OCI-LY7 (cell line): Measurements from ENCODE around the gene SLC45A1. TPM values are rescaled to one million over a fixed set of nuclear protein-coding genes. Genes with fewer than 3 reads are reported as not detected.

Experiments used
- BruUV-seq: library from RNA; stranded (reverse); fragments of 400-500 nt; replicated peaks from 2 replicates; lab custom pipeline; 2021; lab: Mats Ljungman, UMichigan
- CTCF ChIA-PET: fragments of 300-600 bp; sonication (Branson Sonifier 250); formaldehyde crosslinking; loops from one replicate; lab custom pipeline; 2022; ENCODE audit warnings: antibody characterized with exemption; ENCODE audit not compliant: unreplicated experiment; lab: Charles Lee
- POLR2A ChIA-PET: fragments of 300-600 bp; sonication (Branson Sonifier 250); formaldehyde crosslinking; loops from one replicate; lab custom pipeline; 2022; ENCODE audit warnings: antibody characterized with exemption; lab: Charles Lee
- DNase-seq: peaks from one replicate; pipeline ENCODE4 v3.0.0-alpha.2; 2015; ENCODE audit warnings: low spot score
- H2AFZ ChIP-seq: fragments of 200-600 bp; sonication (generic), shearing (Covaris generic); 2 replicates; pipeline ENCODE4 v1.6.1; 2014; ENCODE audit warnings: mild to moderate bottlenecking, antibody characterized with exemption, low read length, moderate library complexity
- H3K27ac ChIP-seq: fragments of 200-600 bp; sonication (generic); 2 replicates; pipeline ENCODE4 v1.5.1; 2014; ENCODE audit warnings: mixed run types, low read depth, mild to moderate bottlenecking, moderate library complexity, low read length, inconsistent platforms; ENCODE audit not compliant: poor library complexity, severe bottlenecking
- H3K36me3 ChIP-seq: fragments of 200-600 bp; sonication (generic); 2 replicates; pipeline ENCODE4 v1.6.1; 2014; ENCODE audit warnings: mild to moderate bottlenecking, antibody characterized with exemption, low read length, moderate library complexity, mixed read lengths; ENCODE audit not compliant: insufficient read depth
- H3K4me1 ChIP-seq: fragments of 200-600 bp; sonication (generic); 2 replicates; pipeline ENCODE4 v1.5.1; 2014; ENCODE audit warnings: mild to moderate bottlenecking, low read length; ENCODE audit not compliant: insufficient read depth, poor library complexity, severe bottlenecking
- H3K4me2 ChIP-seq: fragments of 200-600 bp; sonication (generic); 2 replicates; pipeline ENCODE4 v1.6.1; 2014; ENCODE audit warnings: mild to moderate bottlenecking, low read length
- H3K4me3 ChIP-seq: fragments of 200-600 bp; sonication (generic); 2 replicates; pipeline ENCODE4 v1.5.1; 2014; ENCODE audit warnings: mild to moderate bottlenecking, low read depth, low read length; ENCODE audit not compliant: poor library complexity, severe bottlenecking
- H3K79me2 ChIP-seq: fragments of 200-600 bp; sonication (generic); 2 replicates; pipeline ENCODE4 v1.6.1; 2016; ENCODE audit warnings: low read depth, mild to moderate bottlenecking, low read length, moderate library complexity, mixed read lengths; ENCODE audit not compliant: insufficient read depth
- H3K9me2 ChIP-seq: fragments of 200-600 bp; sonication (generic); 2 replicates; pipeline ENCODE4 v1.6.1; 2016; ENCODE audit warnings: mild to moderate bottlenecking, low read length, mixed read lengths; ENCODE audit not compliant: insufficient read depth
- H3K9me3 ChIP-seq: fragments of 200-600 bp; sonication (generic); 2 replicates; pipeline ENCODE4 v1.6.1; 2014; ENCODE audit warnings: mild to moderate bottlenecking, mixed run types, low read length, mixed read lengths
- H4K20me1 ChIP-seq: fragments of 200-600 bp; sonication (generic); 2 replicates; pipeline ENCODE4 v1.6.1; 2014; ENCODE audit warnings: mild to moderate bottlenecking, antibody characterized with exemption, low read length, moderate library complexity, mixed read lengths; ENCODE audit not compliant: insufficient read depth
- EZH2phosphoT487 ChIP-seq: fragments of 200-600 bp; sonication (generic); IDR thresholded peaks from 2 replicates; pipeline ENCODE4 v1.6.1; 2018; ENCODE audit warnings: low read depth, borderline replicate concordance, mild to moderate bottlenecking, mixed run types, antibody characterized with exemption, low read length, moderate library complexity, mixed read lengths
- intact Hi-C: fragments of 100-400 bp; cut with micrococcal nuclease; formaldehyde crosslinking; loops from one replicate; pipeline ENCODE4 v1.10.0; 2022; ENCODE audit not compliant: unreplicated experiment
- total RNA-seq, 2 experiments: library from RNA; depleted of rRNA in 1 of 2; stranded (reverse); fragments of >200 nt in 1 of 2; shearing (Covaris generic) in 1 of 2; gene quantifications; 2 replicates each; pipeline ENCODE4 v1.2.3, GENCODE V29; 2014 to 2022
- TF ChIP-seq, protein P1 (sequence below): fragments of 200-600 bp; sonication (generic); conservative IDR thresholded peaks from 2 replicates; pipeline ENCODE4 v1.5.1; 2014; ENCODE audit warnings: mild to moderate bottlenecking, antibody characterized with exemption, low read length, moderate library complexity, mixed read lengths

Gene SLC45A1
- total RNA-seq, 2 experiments from 2014 or later: not detected

DNA sequence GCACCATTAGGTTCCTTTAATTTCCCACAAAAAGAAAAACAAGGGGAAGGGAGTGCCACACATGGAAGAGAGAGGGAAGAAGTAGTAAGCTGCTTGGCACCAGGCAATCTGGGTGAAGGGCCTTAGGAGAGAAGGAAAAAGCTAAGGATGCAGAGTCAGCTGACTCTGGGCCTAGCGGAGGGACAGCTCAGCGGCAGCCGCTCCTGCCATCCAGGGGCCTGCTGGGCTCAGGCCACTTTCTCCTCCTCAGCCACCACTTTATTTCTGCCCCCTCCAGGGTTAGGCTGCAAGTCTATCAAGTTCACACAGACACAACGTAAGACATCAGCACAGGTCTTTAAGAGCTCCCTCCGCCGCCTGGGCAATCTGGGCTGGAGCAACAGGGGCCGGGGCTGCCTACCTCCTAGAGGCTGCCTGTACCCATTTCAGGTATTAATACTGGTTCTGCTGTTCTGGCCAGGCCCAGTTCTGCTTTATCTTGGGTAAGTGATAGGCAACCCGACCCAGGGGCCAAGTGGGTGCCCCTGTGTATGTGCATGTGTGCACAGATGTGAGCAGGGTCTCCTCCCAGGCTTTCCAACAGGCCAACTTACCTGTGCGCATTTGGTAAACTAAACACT, 53.6 kb downstream of the SLC45A1 start:
- H2AFZ ChIP-seq: no peak overlapping the region
- H3K9me3 ChIP-seq: no peaks in the 10 kb centered on the region
- POLR2A ChIA-PET: no interaction called here
- H3K36me3 ChIP-seq: peaks cover 89% of the 10 kb centered on the region
- H3K4me2 ChIP-seq: no peak overlapping the region
- CTCF ChIA-PET: no interaction called here
- H3K27ac ChIP-seq: no peak overlapping the region
- no peak overlapping the region for H3K4me3 ChIP-seq
- peaks cover 100% of the 10 kb centered on the region for H3K79me2 ChIP-seq
- H3K4me1 ChIP-seq: peaks cover 28% of the 10 kb centered on the region
- no peaks in the 10 kb centered on the region for H3K9me2 ChIP-seq
- TF ChIP-seq EZH2phosphoT487: no peak
- TF ChIP-seq, protein P1, sequence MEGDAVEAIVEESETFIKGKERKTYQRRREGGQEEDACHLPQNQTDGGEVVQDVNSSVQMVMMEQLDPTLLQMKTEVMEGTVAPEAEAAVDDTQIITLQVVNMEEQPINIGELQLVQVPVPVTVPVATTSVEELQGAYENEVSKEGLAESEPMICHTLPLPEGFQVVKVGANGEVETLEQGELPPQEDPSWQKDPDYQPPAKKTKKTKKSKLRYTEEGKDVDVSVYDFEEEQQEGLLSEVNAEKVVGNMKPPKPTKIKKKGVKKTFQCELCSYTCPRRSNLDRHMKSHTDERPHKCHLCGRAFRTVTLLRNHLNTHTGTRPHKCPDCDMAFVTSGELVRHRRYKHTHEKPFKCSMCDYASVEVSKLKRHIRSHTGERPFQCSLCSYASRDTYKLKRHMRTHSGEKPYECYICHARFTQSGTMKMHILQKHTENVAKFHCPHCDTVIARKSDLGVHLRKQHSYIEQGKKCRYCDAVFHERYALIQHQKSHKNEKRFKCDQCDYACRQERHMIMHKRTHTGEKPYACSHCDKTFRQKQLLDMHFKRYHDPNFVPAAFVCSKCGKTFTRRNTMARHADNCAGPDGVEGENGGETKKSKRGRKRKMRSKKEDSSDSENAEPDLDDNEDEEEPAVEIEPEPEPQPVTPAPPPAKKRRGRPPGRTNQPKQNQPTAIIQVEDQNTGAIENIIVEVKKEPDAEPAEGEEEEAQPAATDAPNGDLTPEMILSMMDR: no peak
- DNase-seq: no peak
- peaks cover 24% of the 10 kb centered on the region; the same call in 1 of the 2 replicates for H4K20me1 ChIP-seq
- intact Hi-C loops: no loop called here
- no TSS peak for BruUV-seq

DNA sequence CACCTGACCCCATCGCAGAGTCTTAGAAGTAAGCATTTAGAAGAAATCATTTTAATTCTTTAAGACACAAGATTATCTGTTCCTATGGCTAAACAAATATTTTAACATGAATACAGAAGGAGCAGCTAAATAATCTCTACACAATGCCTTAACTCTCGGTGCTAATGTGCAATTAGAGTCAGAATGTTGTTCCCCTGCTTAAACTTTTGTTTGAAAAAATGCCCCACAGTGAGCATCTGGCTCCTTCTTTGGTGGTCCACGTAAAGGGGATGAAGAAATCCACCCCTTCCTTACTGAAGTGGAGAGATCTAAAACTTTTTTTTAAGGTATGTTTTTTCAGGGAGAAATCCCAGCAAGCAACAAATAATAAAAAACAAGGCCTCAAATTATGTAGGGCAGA, 55.2 kb downstream of the SLC45A1 start:
- Histone ChIP-seq H3K4me3 (no peak overlapping the region), H3K9me3 (no peaks in the 10 kb centered on the region), H3K4me2 (no peak overlapping the region), H2AFZ (no peak overlapping the region), H3K4me1 (peaks cover 14% of the 10 kb centered on the region), H3K79me2 (peaks cover 100% of the 10 kb centered on the region), H3K36me3 (peaks cover 88% of the 10 kb centered on the region), H3K27ac (no peak overlapping the region), H3K9me2 (no peaks in the 10 kb centered on the region), H4K20me1 (peaks cover 19% of the 10 kb centered on the region; the same call in 1 of the 2 replicates)
- POLR2A ChIA-PET: no interaction called here
- CTCF ChIA-PET: no interaction called here
- BruUV-seq: no TSS peak
- DNase-seq: no peak
- intact Hi-C loops: no loop called here
- no peak for TF ChIP-seq EZH2phosphoT487
- TF ChIP-seq, protein P1: no peak

DNA sequence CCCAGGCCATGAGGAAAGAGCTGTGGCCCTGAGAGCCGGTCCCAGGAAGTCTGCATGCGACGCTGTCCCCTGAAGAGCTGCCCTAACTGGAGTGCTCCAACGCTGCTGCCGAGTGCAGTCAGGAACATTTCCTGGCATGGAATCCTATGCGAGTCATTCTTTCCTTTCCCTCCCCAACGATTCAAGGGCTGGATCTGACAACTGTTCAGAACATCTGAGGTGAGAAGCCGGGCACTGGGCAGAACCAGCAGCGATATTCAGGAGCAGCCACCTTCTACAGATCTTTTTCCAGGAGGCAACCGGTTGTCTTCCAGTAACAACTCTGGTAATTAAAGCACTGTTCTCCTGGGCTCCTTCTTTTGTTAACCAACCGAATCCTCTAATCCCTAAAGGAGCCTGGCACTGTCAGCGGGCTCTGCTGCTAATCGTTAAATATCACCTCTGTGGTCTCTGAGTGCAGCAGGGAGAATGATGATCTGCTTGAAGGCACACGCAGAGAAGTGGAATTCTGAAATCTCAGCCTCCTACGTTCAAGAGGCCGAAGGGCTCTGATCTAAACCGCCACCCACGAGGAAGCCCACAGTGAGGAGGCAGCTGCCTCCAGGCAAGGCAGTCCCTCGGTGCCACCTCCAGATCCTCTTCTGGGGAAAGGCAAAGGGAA, 55.8 kb downstream of the SLC45A1 start:
- ChIA-PET CTCF (no interaction called here), POLR2A (no interaction called here)

More for the DNA sequence above, 55.8 kb downstream of the SLC45A1 start:
- Histone ChIP-seq H4K20me1 (peaks cover 18% of the 10 kb centered on the region; the same call in 1 of the 2 replicates), H3K4me2 (no peak overlapping the region), H3K36me3 (peaks cover 90% of the 10 kb centered on the region), H3K4me1 (peaks cover 13% of the 10 kb centered on the region), H2AFZ (no peak overlapping the region), H3K9me2 (no peaks in the 10 kb centered on the region), H3K9me3 (no peaks in the 10 kb centered on the region), H3K27ac (no peak overlapping the region), H3K79me2 (peaks cover 100% of the 10 kb centered on the region), H3K4me3 (no peak overlapping the region)
- TF ChIP-seq, protein P1: no peak
- no peak for TF ChIP-seq EZH2phosphoT487
- no TSS peak for BruUV-seq
- intact Hi-C loops: no loop called here
- no peak for DNase-seq
